OCI-LY7 (cell line): ENCODE results near the gene SLC5A4. TPM values are rescaled to one million over a fixed set of nuclear protein-coding genes. Genes with fewer than 3 reads are reported as not detected.
A peak's percentile ranks its signal among the peaks of the same experiment; 100 is the strongest.

Experiments used
- BruUV-seq: library from RNA; stranded (reverse); fragments of 400-500 nt; replicated peaks from 2 replicates; lab custom pipeline; 2021; lab: Mats Ljungman, UMichigan
- CTCF ChIA-PET: fragments of 300-600 bp; sonication (Branson Sonifier 250); formaldehyde crosslinking; loops from one replicate; lab custom pipeline; 2022; ENCODE audit warnings: antibody characterized with exemption; ENCODE audit not compliant: unreplicated experiment; lab: Charles Lee
- POLR2A ChIA-PET: fragments of 300-600 bp; sonication (Branson Sonifier 250); formaldehyde crosslinking; loops from one replicate; lab custom pipeline; 2022; ENCODE audit warnings: antibody characterized with exemption; lab: Charles Lee
- DNase-seq: peaks from one replicate; pipeline ENCODE4 v3.0.0-alpha.2; 2015; ENCODE audit warnings: low spot score
- H2AFZ ChIP-seq: fragments of 200-600 bp; sonication (generic), shearing (Covaris generic); 2 replicates; pipeline ENCODE4 v1.6.1; 2014; ENCODE audit warnings: mild to moderate bottlenecking, antibody characterized with exemption, low read length, moderate library complexity
- H3K27ac ChIP-seq: fragments of 200-600 bp; sonication (generic); 2 replicates; pipeline ENCODE4 v1.5.1; 2014; ENCODE audit warnings: mixed run types, low read depth, mild to moderate bottlenecking, moderate library complexity, low read length, inconsistent platforms; ENCODE audit not compliant: poor library complexity, severe bottlenecking
- H3K36me3 ChIP-seq: fragments of 200-600 bp; sonication (generic); 2 replicates; pipeline ENCODE4 v1.6.1; 2014; ENCODE audit warnings: mild to moderate bottlenecking, antibody characterized with exemption, low read length, moderate library complexity, mixed read lengths; ENCODE audit not compliant: insufficient read depth
- H3K4me1 ChIP-seq: fragments of 200-600 bp; sonication (generic); 2 replicates; pipeline ENCODE4 v1.5.1; 2014; ENCODE audit warnings: mild to moderate bottlenecking, low read length; ENCODE audit not compliant: insufficient read depth, poor library complexity, severe bottlenecking
- H3K4me2 ChIP-seq: fragments of 200-600 bp; sonication (generic); 2 replicates; pipeline ENCODE4 v1.6.1; 2014; ENCODE audit warnings: mild to moderate bottlenecking, low read length
- H3K4me3 ChIP-seq: fragments of 200-600 bp; sonication (generic); 2 replicates; pipeline ENCODE4 v1.5.1; 2014; ENCODE audit warnings: mild to moderate bottlenecking, low read depth, low read length; ENCODE audit not compliant: poor library complexity, severe bottlenecking
- H3K79me2 ChIP-seq: fragments of 200-600 bp; sonication (generic); 2 replicates; pipeline ENCODE4 v1.6.1; 2016; ENCODE audit warnings: low read depth, mild to moderate bottlenecking, low read length, moderate library complexity, mixed read lengths; ENCODE audit not compliant: insufficient read depth
- H3K9me2 ChIP-seq: fragments of 200-600 bp; sonication (generic); 2 replicates; pipeline ENCODE4 v1.6.1; 2016; ENCODE audit warnings: mild to moderate bottlenecking, low read length, mixed read lengths; ENCODE audit not compliant: insufficient read depth
- H3K9me3 ChIP-seq: fragments of 200-600 bp; sonication (generic); 2 replicates; pipeline ENCODE4 v1.6.1; 2014; ENCODE audit warnings: mild to moderate bottlenecking, mixed run types, low read length, mixed read lengths
- H4K20me1 ChIP-seq: fragments of 200-600 bp; sonication (generic); 2 replicates; pipeline ENCODE4 v1.6.1; 2014; ENCODE audit warnings: mild to moderate bottlenecking, antibody characterized with exemption, low read length, moderate library complexity, mixed read lengths; ENCODE audit not compliant: insufficient read depth
- CTCF ChIP-seq: fragments of 200-600 bp; sonication (generic); conservative IDR thresholded peaks from 2 replicates; pipeline ENCODE4 v1.5.1; 2014; ENCODE audit warnings: mild to moderate bottlenecking, antibody characterized with exemption, low read length, moderate library complexity, mixed read lengths
- EZH2phosphoT487 ChIP-seq: fragments of 200-600 bp; sonication (generic); IDR thresholded peaks from 2 replicates; pipeline ENCODE4 v1.6.1; 2018; ENCODE audit warnings: low read depth, borderline replicate concordance, mild to moderate bottlenecking, mixed run types, antibody characterized with exemption, low read length, moderate library complexity, mixed read lengths
- intact Hi-C: fragments of 100-400 bp; cut with micrococcal nuclease; formaldehyde crosslinking; loops from one replicate; pipeline ENCODE4 v1.10.0; 2022; ENCODE audit not compliant: unreplicated experiment
- total RNA-seq, 2 experiments: library from RNA; depleted of rRNA in 1 of 2; stranded (reverse); fragments of >200 nt in 1 of 2; shearing (Covaris generic) in 1 of 2; gene quantifications; 2 replicates each; pipeline ENCODE4 v1.2.3, GENCODE V29; 2014 to 2022

The SLC5A4 gene
- total RNA-seq, 2 experiments from 2014 or later: not detected

- intact Hi-C loops: loop anchor here (10.0 kb wide), 1 partner anchor 273 kb away; the partner anchor contains the start of gene FBXO7
- Histone ChIP-seq H3K9me3 (no peaks in the 10 kb centered on the region), H3K79me2 (no peaks in the 10 kb centered on the region), H3K4me2 (no peak overlapping the region), H3K4me3 (no peak overlapping the region), H4K20me1 (no peaks in the 10 kb centered on the region), H3K4me1 (no peaks in the 10 kb centered on the region), H2AFZ (no peak overlapping the region), H3K9me2 (no peaks in the 10 kb centered on the region), H3K36me3 (no peaks in the 10 kb centered on the region), H3K27ac (no peak overlapping the region)
- ChIA-PET CTCF (interaction anchor here (0.6 kb wide), 1 partner anchor 98 kb away, joined by 3 read pairs; no protein-coding TSS in a partner anchor), POLR2A (no interaction called here)
- TF ChIP-seq EZH2phosphoT487: no peak
- no peak for TF ChIP-seq CTCF
- BruUV-seq: no TSS peak
- DNase-seq: no peak
Measured at GRCh38 chr22:32202161-32202538, 53.0 kb downstream of the SLC5A4 start.

- ChIA-PET POLR2A (interaction anchor here (0.6 to 0.7 kb wide), 2 partner anchors 63 to 1845 kb away, joined by 3 read pairs; no protein-coding TSS in a partner anchor), CTCF (no interaction called here)
- Histone ChIP-seq H2AFZ (no peak overlapping the region), H3K4me1 (no peaks in the 10 kb centered on the region), H3K4me3 (no peak overlapping the region), H3K9me3 (no peaks in the 10 kb centered on the region), H3K27ac (no peak overlapping the region), H3K9me2 (no peaks in the 10 kb centered on the region), H3K4me2 (no peak overlapping the region), H4K20me1 (no peaks in the 10 kb centered on the region), H3K79me2 (no peaks in the 10 kb centered on the region), H3K36me3 (no peaks in the 10 kb centered on the region)
- DNase-seq: peak; percentile 30
- no peak for TF ChIP-seq EZH2phosphoT487
- TF ChIP-seq CTCF: 0 out of 2 replicates have a peak, but pooled peaks have one; percentile 20
- intact Hi-C loops: loop anchor here (10.0 kb wide), 1 partner anchor 274 kb away; the partner anchor contains the start of gene FBXO7
- BruUV-seq: no TSS peak
Measured at GRCh38 chr22:32200752-32201151, 54.4 kb downstream of the SLC5A4 start.

- Histone ChIP-seq H2AFZ (no peak overlapping the region), H3K4me3 (no peak overlapping the region), H3K9me3 (no peaks in the 10 kb centered on the region), H3K79me2 (no peaks in the 10 kb centered on the region), H3K27ac (no peak overlapping the region), H3K36me3 (no peaks in the 10 kb centered on the region), H4K20me1 (no peaks in the 10 kb centered on the region), H3K4me1 (no peaks in the 10 kb centered on the region), H3K9me2 (no peaks in the 10 kb centered on the region), H3K4me2 (no peak overlapping the region)
- DNase-seq: no peak
- ChIA-PET CTCF (no interaction called here), POLR2A (no interaction called here)
- no TSS peak for BruUV-seq
- intact Hi-C loops: loop anchor here (10.0 kb wide), 1 partner anchor 275 kb away; the partner anchor contains the start of gene FBXO7
- TF ChIP-seq EZH2phosphoT487 (no peak), CTCF (no peak)
Measured at GRCh38 chr22:32199961-32200360, 55.2 kb downstream of the SLC5A4 start.
